ENCODE measurements around the gene SPOCK2. TPM values are rescaled to one million over a fixed set of nuclear protein-coding genes. Genes with fewer than 3 reads are reported as not detected.

The SPOCK2 gene
- total RNA-seq, 1 experiment from 2014 or later: 1.8 TPM

- Histone ChIP-seq H4K20me1 (ENCODE audit: control insufficient read depth, insufficient read depth, insufficient read length) (no peaks in the 10 kb centered on the region), H3K9ac (ENCODE audit: extremely low read depth, insufficient read length, low read length) (no peak overlapping the region), H3K14ac (ENCODE audit: insufficient read depth, low read length) (no peak overlapping the region), H2AFZ (ENCODE audit: low read length) (no peak overlapping the region), H2BK12ac (ENCODE audit: insufficient read length, low read depth, low read length) (no peak overlapping the region), H3K56ac (ENCODE audit: insufficient read length, low read depth, low read length) (no peak overlapping the region), H4K8ac (replicated peaks; ENCODE audit: insufficient read length, low read depth, low read length) (no peak overlapping the region), H3K4me2 (ENCODE audit: insufficient read depth, insufficient read length, low read length) (no peak overlapping the region), H2BK5ac (ENCODE audit: insufficient read length, low read length) (no peak overlapping the region), H3K18ac (ENCODE audit: insufficient read length, low read depth, low read length) (no peak overlapping the region), H2BK120ac (ENCODE audit: low read depth, low read length, poor library complexity, severe bottlenecking) (no peak overlapping the region), H3K27me3 (ENCODE audit: insufficient read depth, low read length) (no peaks in the 10 kb centered on the region), H3T11ph (ENCODE audit: low read length) (no peak overlapping the region), H2AK5ac (ENCODE audit: insufficient read length, low read length) (no peak overlapping the region), H2BK15ac (ENCODE audit: low read depth, low read length) (no peak overlapping the region), H3K79me1 (ENCODE audit: insufficient read depth, low read depth, low read length, poor library complexity, severe bottlenecking) (no peaks in the 10 kb centered on the region), H3K23me2 (ENCODE audit: insufficient read length, low read depth, low read length, poor library complexity, severe bottlenecking) (no peaks in the 10 kb centered on the region), H2BK20ac (ENCODE audit: low read depth, low read length, poor library complexity, severe bottlenecking) (no peak overlapping the region), H3K23ac (ENCODE audit: insufficient read length, low read depth, low read length) (no peak overlapping the region), H3K4me1 (ENCODE audit: insufficient read depth, low read length) (no peaks in the 10 kb centered on the region), H4K91ac (ENCODE audit: insufficient read length, low read depth, low read length) (no peak overlapping the region), H3K79me2 (ENCODE audit: insufficient read depth, low read length) (no peaks in the 10 kb centered on the region), H3K4ac (ENCODE audit: low read depth, low read length) (no peak overlapping the region), H3K9me3 (ENCODE audit: control insufficient read depth, low read depth, low read length) (no peaks in the 10 kb centered on the region), H4K5ac (ENCODE audit: insufficient read length, low read depth, low read length) (no peak overlapping the region), H3K27ac (ENCODE audit: insufficient read length, low read depth, low read length) (no peak overlapping the region)
- H3K4me3 Mint-ChIP-seq: no peak overlapping the region
- no peak for DNase-seq
- H3K27ac Mint-ChIP-seq: no peak overlapping the region
- no CpG with 5 or more reads among the region's 5 CpGs for WGBS (ENCODE audit: extremely low coverage, insufficient read length, low lambda C conversion rate)
- no peak for TF ChIP-seq CTCF (conservative IDR thresholded peaks at IDR 0.05)
- H3K36me3 Mint-ChIP-seq (ENCODE audit: insufficient read depth in 1 of 3, low read depth in 3 of 3): no peaks in the 10 kb centered on the region
- H3K4me1 Mint-ChIP-seq: peaks cover 6 to 20% of the 10 kb centered on the region in 2 experiments; a peak in 2 of 4 replicates
- H3K27me3 Mint-ChIP-seq (ENCODE audit: low read depth): no peaks in the 10 kb centered on the region; the same call in none of the 2 replicates
- H3K9me3 Mint-ChIP-seq: no peaks in the 10 kb centered on the region
These were observed 16.3 kb downstream of the SPOCK2 start for GRCh38 chr10:72072046-72072445.
